HUES6 (cell line): Measurements from ENCODE around the gene MAN2C1.
A peak's percentile ranks its signal among the peaks of the same experiment; 100 is the strongest.
"Not testable (repeated sequence)": the region's sequence is repeated elsewhere in the genome, so short reads cannot be mapped to it uniquely, and the experiment has no call there.

ENCODE experiments used
- H3K27ac ChIP-seq: 2 replicates; pipeline ENCODE4 v1.7.0; 2013; ENCODE audit warnings: low read depth, mild to moderate bottlenecking, low read length, inconsistent platforms
- H3K27me3 ChIP-seq: 2 replicates; pipeline ENCODE4 v1.6.1; 2013; ENCODE audit warnings: low read length; ENCODE audit not compliant: control insufficient read depth, insufficient read depth
- H3K36me3 ChIP-seq: 2 replicates; pipeline ENCODE4 v1.6.1; 2013; ENCODE audit warnings: low read length; ENCODE audit not compliant: control insufficient read depth, insufficient read depth
- H3K4me1 ChIP-seq: 2 replicates; pipeline ENCODE4 v1.6.1; 2013; ENCODE audit warnings: low read length; ENCODE audit not compliant: control insufficient read depth, insufficient read depth
- H3K4me3 ChIP-seq: 2 replicates; pipeline ENCODE4 v1.5.1; 2013; ENCODE audit warnings: low read depth, low read length
- H3K9ac ChIP-seq: one replicate; pipeline ENCODE4 v1.6.1; 2013; ENCODE audit warnings: mild to moderate bottlenecking, low read length
- H3K9me3 ChIP-seq: 2 replicates; pipeline ENCODE4 v1.6.1; 2013; ENCODE audit warnings: low read depth, low read length; ENCODE audit not compliant: control insufficient read depth, insufficient read depth

The MAN2C1 gene

DNA sequence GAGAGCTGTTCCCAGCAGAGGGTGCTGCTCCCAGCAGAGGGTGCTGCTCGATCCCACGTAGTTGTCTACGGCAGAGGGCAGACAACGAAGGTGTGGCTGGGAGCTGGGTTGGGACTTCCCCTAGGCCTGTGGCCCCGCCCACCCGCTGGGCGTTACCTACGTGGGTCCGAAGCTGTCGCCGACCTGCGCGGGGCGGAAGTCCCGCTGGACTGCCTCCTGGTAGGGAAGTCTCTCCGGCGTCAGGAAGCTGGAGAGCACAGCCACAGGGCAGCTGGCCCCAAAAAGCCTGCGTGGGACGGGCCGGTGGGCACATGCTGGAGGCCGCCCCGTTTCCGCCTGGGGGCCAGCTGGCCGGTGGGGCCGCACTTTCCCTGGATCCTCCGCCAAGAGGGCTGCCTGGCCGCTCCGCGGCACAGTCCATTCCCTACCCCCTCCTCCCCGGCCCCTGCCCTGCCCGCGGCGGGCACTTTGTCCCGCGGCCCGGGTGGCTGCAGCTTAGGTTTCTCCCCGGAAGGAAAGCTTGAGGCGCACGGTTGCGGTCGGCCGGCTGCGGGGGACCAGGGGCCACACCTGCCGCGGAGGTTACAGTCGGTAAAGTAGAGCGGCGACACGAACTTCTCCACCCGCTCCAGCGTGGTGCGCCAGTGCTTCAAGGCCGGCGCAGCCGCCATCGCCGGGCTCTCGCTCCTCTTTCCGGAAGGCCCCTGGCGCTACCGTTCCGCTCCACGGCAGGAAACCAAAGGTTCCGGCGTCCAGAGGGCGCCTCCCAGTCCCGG lies at the start of gene MAN2C1:
Gene MAN2C1 (minus strand): TSS at position 695 of the 776 bp plus-strand sequence. CDS start 24 bp downstream, at position 671.
- Histone ChIP-seq H3K4me3 (peak within 1 kb of the TSS; percentile 75), H3K9me3 (no peaks in the 10 kb centered on the region), H3K27ac (peak within 1 kb of the TSS; percentile 93), H3K36me3 (peaks cover 67% of the 10 kb centered on the region), H3K4me1 (peaks cover 8% of the 10 kb centered on the region; the same call in 1 of the 2 replicates), H3K27me3 (no peaks in the 10 kb centered on the region), H3K9ac (peak within 1 kb of the TSS; percentile 92)

DNA sequence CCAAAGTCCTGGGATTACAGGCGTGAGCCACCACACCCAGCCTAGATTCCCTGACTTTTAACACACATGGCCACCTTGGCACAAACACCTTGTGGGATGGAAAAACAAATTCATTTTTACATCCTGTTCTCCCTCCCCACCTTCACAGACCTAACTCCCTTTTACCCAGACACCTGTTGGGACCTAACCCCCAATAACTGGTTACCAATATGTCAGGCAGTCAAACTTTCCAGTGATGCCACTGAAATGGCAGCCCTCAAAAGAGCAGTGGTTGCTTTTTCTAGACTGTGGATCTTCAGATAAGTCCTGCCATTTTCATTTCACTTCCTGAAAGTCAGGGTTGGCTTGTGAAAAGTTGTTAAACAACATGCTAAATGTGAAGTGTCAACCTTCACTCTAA lies 48.2 kb upstream of the MAN2C1 start:
- no peak overlapping the region for H3K27ac ChIP-seq
- peaks cover 77% of the 10 kb centered on the region for H3K36me3 ChIP-seq
- no peaks in the 10 kb centered on the region for H3K9me3 ChIP-seq
- H3K4me3 ChIP-seq = no peak overlapping the region
- H3K9ac ChIP-seq = no peak overlapping the region
- no peaks in the 10 kb centered on the region for H3K4me1 ChIP-seq
- H3K27me3 ChIP-seq = no peaks in the 10 kb centered on the region

DNA sequence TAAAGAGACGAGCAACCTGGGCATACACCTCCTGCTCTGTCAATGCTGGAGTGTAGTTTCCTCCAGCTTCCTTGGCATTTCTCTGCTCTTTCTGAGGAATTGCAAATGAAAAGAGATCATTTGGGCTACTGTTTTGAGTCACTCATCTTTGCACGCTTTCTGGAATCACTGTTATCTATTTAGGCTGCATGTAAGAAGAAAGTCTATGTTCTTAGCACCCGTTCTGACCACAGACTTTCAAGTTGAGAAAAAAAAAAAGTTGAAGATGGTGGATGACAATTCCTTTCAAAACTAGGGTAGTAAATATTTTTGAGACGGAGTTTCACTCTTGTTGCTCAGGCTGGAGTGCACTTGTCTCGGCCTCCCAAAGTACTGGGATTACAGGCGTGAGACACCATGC lies 41.8 kb upstream of the MAN2C1 start:
- Histone ChIP-seq H3K36me3 (peaks cover 92% of the 10 kb centered on the region), H3K27ac (no peak overlapping the region), H3K27me3 (no peaks in the 10 kb centered on the region), H3K4me1 (no peaks in the 10 kb centered on the region), H3K9ac (no peak overlapping the region), H3K4me3 (no peak overlapping the region), H3K9me3 (no peaks in the 10 kb centered on the region)

DNA sequence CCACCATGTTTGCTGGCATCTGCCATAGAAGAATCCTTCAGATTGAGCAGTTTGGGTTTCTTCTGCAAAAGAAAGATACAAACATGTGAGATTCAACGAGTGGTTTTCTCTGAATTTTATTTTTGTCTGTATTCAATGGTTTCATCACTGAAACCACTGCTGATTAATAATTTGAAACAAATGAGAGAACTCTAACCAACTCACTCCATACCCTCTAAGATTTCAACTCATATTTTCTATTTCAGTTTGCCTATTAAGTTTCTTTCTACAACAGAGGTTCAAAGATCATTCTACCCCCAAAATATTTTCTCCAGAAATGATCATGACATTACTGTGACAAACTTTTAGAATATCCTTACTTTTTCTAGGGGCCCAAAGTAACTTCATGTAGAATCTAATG lies 38.7 kb upstream of the MAN2C1 start:
- Histone ChIP-seq H3K4me3 (no peak overlapping the region), H3K9ac (no peak overlapping the region), H3K4me1 (no peaks in the 10 kb centered on the region), H3K27me3 (no peaks in the 10 kb centered on the region), H3K9me3 (no peaks in the 10 kb centered on the region), H3K36me3 (peaks cover 91% of the 10 kb centered on the region), H3K27ac (no peak overlapping the region)

GRCh38 chr15:75403892-75404291 lies 35.5 kb upstream of the MAN2C1 start:
- peaks cover 90% of the 10 kb centered on the region for H3K36me3 ChIP-seq

GRCh38 chr15:75397494-75397893 lies 29.1 kb upstream of the MAN2C1 start:
- Histone ChIP-seq H3K4me3 (no peak overlapping the region), H3K9ac (no peak overlapping the region), H3K4me1 (no peaks in the 10 kb centered on the region), H3K36me3 (peaks cover 97% of the 10 kb centered on the region), H3K27ac (no peak overlapping the region), H3K9me3 (no peaks in the 10 kb centered on the region), H3K27me3 (no peaks in the 10 kb centered on the region)

More at GRCh38 chr15:75403892-75404291, 35.5 kb upstream of the MAN2C1 start:
- no peaks in the 10 kb centered on the region for H3K4me1 ChIP-seq
- H3K27ac ChIP-seq = no peak overlapping the region
- H3K9ac ChIP-seq = no peak overlapping the region
- no peak overlapping the region for H3K4me3 ChIP-seq
- H3K27me3 ChIP-seq = no peaks in the 10 kb centered on the region
- H3K9me3 ChIP-seq = no peaks in the 10 kb centered on the region

DNA sequence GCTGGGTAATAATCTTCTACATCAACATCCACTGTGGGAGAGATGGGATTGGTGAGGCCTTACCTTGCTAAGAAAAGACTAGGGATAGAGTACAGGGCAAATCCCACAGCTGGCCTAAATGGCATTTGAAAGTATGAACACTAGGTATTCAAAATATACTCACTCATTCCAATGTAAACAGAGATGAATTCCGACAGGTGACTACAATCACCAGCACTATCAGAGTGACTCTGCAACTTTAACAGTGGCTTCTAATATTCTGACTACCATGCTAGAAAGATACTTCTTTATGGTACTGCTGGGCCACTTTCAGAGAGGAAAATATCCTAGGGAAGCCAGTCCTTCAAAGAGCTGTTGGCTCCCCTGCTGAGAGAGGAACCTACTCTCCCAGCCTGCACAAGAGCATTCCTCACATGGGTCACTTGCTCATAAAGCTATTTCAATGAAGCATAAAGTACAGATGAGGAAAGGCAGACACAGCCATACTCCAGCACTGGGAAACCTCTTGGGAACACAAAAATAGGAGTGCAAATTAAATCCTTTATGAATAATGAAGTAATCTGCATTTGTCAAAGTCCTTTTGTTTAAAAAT lies 21.5 kb upstream of the MAN2C1 start:
- H3K27ac ChIP-seq = no peak overlapping the region

GRCh38 chr15:75383986-75384385 lies 15.6 kb upstream of the MAN2C1 start:
- H3K9ac ChIP-seq, H3K9me3 ChIP-seq, H3K4me1 ChIP-seq, H3K4me3 ChIP-seq, H3K27me3 ChIP-seq, H3K27ac ChIP-seq: not testable (repeated sequence)
- peaks cover 98% of the 10 kb centered on the region for H3K36me3 ChIP-seq

More for the DNA sequence above, 21.5 kb upstream of the MAN2C1 start:
- Histone ChIP-seq H3K9me3 (no peaks in the 10 kb centered on the region), H3K36me3 (peaks cover 99% of the 10 kb centered on the region), H3K4me1 (no peaks in the 10 kb centered on the region), H3K9ac (no peak overlapping the region), H3K4me3 (no peak overlapping the region), H3K27me3 (no peaks in the 10 kb centered on the region)

GRCh38 chr15:75380773-75381172 lies 12.4 kb upstream of the MAN2C1 start:
- Histone ChIP-seq H3K27ac (no peak overlapping the region), H3K36me3 (peaks cover 97% of the 10 kb centered on the region), H3K9me3 (no peaks in the 10 kb centered on the region)

DNA sequence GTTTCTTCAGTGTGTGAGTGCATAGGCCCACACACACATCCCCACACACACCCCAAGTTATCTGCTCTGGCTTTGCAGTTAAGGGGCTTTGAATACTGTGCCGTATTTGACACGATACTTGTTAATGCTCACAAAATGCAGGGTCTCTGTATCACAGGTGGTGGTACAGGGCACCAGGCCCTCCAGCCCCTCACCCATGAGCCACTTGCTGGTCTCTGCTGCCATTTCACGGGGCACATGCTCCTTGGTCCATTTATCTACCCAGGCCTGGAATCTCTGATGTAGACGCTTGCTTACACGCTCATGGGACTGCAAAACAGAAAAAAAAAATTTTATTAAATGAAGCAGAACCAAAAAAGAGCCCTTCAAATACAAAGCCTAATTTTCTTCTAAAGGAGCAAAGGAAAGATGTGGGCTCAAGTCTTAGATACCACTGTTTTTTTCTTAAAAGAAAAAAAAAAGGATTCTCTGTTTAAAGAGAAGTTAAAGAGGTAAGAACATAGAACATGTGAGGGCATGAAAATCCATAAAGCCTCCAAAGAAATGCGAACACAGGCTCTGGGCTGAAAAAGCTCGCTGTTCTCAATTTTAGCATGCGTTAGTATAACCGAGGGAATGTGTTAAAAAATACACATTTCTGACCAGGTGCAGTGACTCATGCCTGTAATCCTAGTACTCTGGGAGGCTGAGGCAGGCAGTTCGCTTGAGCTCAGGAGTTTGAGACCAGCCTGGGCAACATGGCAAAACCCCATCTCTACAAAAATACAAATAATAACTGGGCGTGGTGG lies 3.7 kb upstream of the MAN2C1 start:
- no peak overlapping the region for H3K27ac ChIP-seq
- H3K9ac ChIP-seq = peak overlapping the region; percentile 15
- no peaks in the 10 kb centered on the region for H3K27me3 ChIP-seq
- peaks cover 71% of the 10 kb centered on the region for H3K36me3 ChIP-seq
- peaks cover 8% of the 10 kb centered on the region; the same call in 1 of the 2 replicates for H3K4me1 ChIP-seq
- H3K9me3 ChIP-seq = no peaks in the 10 kb centered on the region
- H3K4me3 ChIP-seq = no peak overlapping the region

More at GRCh38 chr15:75380773-75381172, 12.4 kb upstream of the MAN2C1 start:
- Histone ChIP-seq H3K27me3 (no peaks in the 10 kb centered on the region), H3K9ac (no peak overlapping the region), H3K4me1 (no peaks in the 10 kb centered on the region), H3K4me3 (no peak overlapping the region)

GRCh38 chr15:75371486-75371885 lies 3.1 kb upstream of the MAN2C1 start:
- H3K27me3 ChIP-seq = no peaks in the 10 kb centered on the region
- no peak overlapping the region for H3K27ac ChIP-seq
- H3K36me3 ChIP-seq = peaks cover 71% of the 10 kb centered on the region
- no peaks in the 10 kb centered on the region for H3K9me3 ChIP-seq
- H3K9ac ChIP-seq = peak overlapping the region; percentile 15
- no peak overlapping the region for H3K4me3 ChIP-seq
- peaks cover 8% of the 10 kb centered on the region; the same call in 1 of the 2 replicates for H3K4me1 ChIP-seq
